Thymus (tissue), 11 donors: ENCODE measurements around the gene H2AZ2. TPM values are rescaled to one million over a fixed set of nuclear protein-coding genes. Genes with fewer than 3 reads are reported as not detected.
"Not testable (repeated sequence)": the region's sequence is repeated elsewhere in the genome, so short reads cannot be mapped to it uniquely, and the experiment has no call there.

Experiments used
- DNase-seq, 9 donors: peaks; one replicate each; pipeline ENCODE4 v3.0.0-alpha.2; 2013; ENCODE audit warnings: low spot score in 9 of 9, low read depth in 6 of 9, missing footprints in 1 of 9
- H3K27ac ChIP-seq, 2 donors: one replicate each; pipeline ENCODE4 v1.5.1; 2013; ENCODE audit warnings: control low read depth in 1 of 2, low read depth in 1 of 2, low read length in 1 of 2, mild to moderate bottlenecking in 1 of 2, moderate library complexity in 1 of 2
- H3K27me3 ChIP-seq, 2 donors: one replicate each; pipeline ENCODE4 v1.5.1; 2013; ENCODE audit warnings: low read length in 1 of 2; ENCODE audit not compliant: control insufficient read depth in 2 of 2, insufficient read depth in 1 of 2
- H3K36me3 ChIP-seq, 2 donors: one replicate each; pipeline ENCODE4 v1.5.1; 2013; ENCODE audit warnings: low read length in 1 of 2, mild to moderate bottlenecking in 1 of 2, moderate library complexity in 1 of 2; ENCODE audit not compliant: control insufficient read depth in 2 of 2, insufficient read depth in 2 of 2
- H3K4me1 ChIP-seq, 2 donors: one replicate each; pipeline ENCODE4 v1.5.1; 2013; ENCODE audit warnings: low read length in 2 of 2; ENCODE audit not compliant: control insufficient read depth in 2 of 2, insufficient read depth in 2 of 2
- H3K4me3 ChIP-seq, 2 donors: one replicate each; pipeline ENCODE4 v1.5.1; 2013; ENCODE audit warnings: low read length in 2 of 2, control low read depth in 1 of 2, mild to moderate bottlenecking in 1 of 2
- H3K9me3 ChIP-seq, 2 donors: one replicate each; pipeline ENCODE4 v1.5.1; 2013; ENCODE audit warnings: low read length in 1 of 2, mild to moderate bottlenecking in 1 of 2; ENCODE audit not compliant: control insufficient read depth in 2 of 2, insufficient read depth in 1 of 2
- WGBS: extraction: QIAGEN DNeasy Blood & Tissue Kit; methylation state at CpG from one replicate; pipeline ENCODE4 v1.1.7; 2013; 5-methylcytosine and 5-hydroxymethylcytosine counted together
- polyA plus RNA-seq: library from polyadenylated mRNA; stranded (reverse); fragments of 200-250 nt; gene quantifications from one replicate; pipeline ENCODE4 v1.2.3, GENCODE V29; 2013
- total RNA-seq: library from RNA; stranded (reverse); fragments of 120-200 nt; gene quantifications from one replicate; pipeline ENCODE4 v1.2.4, GENCODE V29; 2013
- donor health status: healthy.

The H2AZ2 gene
- total and polyA plus RNA-seq, 2 donors: 198 to 243 TPM

- Histone ChIP-seq H3K9me3 (no peaks in the 10 kb centered on the region), H3K27me3 (no peaks in the 10 kb centered on the region), H3K4me1 (peaks cover 25% of the 10 kb centered on the region in 2 donors), H3K36me3 (peaks cover 3 to 23% of the 10 kb centered on the region in 2 donors), H3K4me3 (peak overlapping the region in 1 of 2 donors; percentile 37), H3K27ac (peak overlapping the region; percentile 19 to 52)
- no peak for DNase-seq
- WGBS: 27% methylated on average over 4 of the region's 4 CpGs
These were observed 32.6 kb upstream of the H2AZ2 start for GRCh38 chr7:44880317-44881018.

GRCh38 chr7:44876393-44876792, 28.5 kb upstream of the H2AZ2 start:
- Histone ChIP-seq H3K4me1 (peaks cover 6 to 8% of the 10 kb centered on the region in 2 donors), H3K9me3 (peaks cover 0 to 7% of the 10 kb centered on the region in 2 donors), H3K27ac (no peak overlapping the region), H3K4me3 (no peak overlapping the region), H3K36me3 (peaks cover 3 to 11% of the 10 kb centered on the region in 2 donors), H3K27me3 (no peaks in the 10 kb centered on the region)
- 74% methylated on average over 4 of the region's 4 CpGs for WGBS
- no peak for DNase-seq

- Histone ChIP-seq H3K27ac (no peak overlapping the region), H3K4me3 (no peak overlapping the region), H3K9me3 (peaks cover 0 to 13% of the 10 kb centered on the region in 2 donors), H3K4me1 (peaks cover under 1% of the 10 kb centered on the region in 2 donors), H3K36me3 (peaks cover 0 to 6% of the 10 kb centered on the region in 2 donors), H3K27me3 (no peaks in the 10 kb centered on the region)
- WGBS: 96% methylated on average over 11 of the region's 11 CpGs
- DNase-seq: no peak
These were observed 27.4 kb upstream of the H2AZ2 start for GRCh38 chr7:44875241-44875640.

GRCh38 chr7:44872787-44873186, 24.9 kb upstream of the H2AZ2 start:
- H3K27me3 ChIP-seq: no peaks in the 10 kb centered on the region
- no peak overlapping the region for H3K27ac ChIP-seq
- no peak overlapping the region for H3K4me3 ChIP-seq
- peaks cover 0 to 13% of the 10 kb centered on the region in 2 donors for H3K9me3 ChIP-seq
- peaks cover 0 to 2% of the 10 kb centered on the region in 2 donors for H3K36me3 ChIP-seq
- DNase-seq: no peak
- no peaks in the 10 kb centered on the region for H3K4me1 ChIP-seq
- 100% methylated on average over 1 of the region's 1 CpG for WGBS

GRCh38 chr7:44871918-44872317, 24.0 kb upstream of the H2AZ2 start:
- not testable (repeated sequence) for H3K4me3 ChIP-seq, H3K36me3 ChIP-seq, H3K4me1 ChIP-seq, DNase-seq, H3K27me3 ChIP-seq, H3K27ac ChIP-seq
- 98% methylated on average over 23 of the region's 23 CpGs for WGBS
- H3K9me3 ChIP-seq: peaks cover 0 to 13% of the 10 kb centered on the region in 2 donors

GRCh38 chr7:44870780-44871179, 22.9 kb upstream of the H2AZ2 start:
- not testable (repeated sequence) for H3K27ac ChIP-seq, DNase-seq, H3K4me3 ChIP-seq, H3K27me3 ChIP-seq, H3K4me1 ChIP-seq, H3K36me3 ChIP-seq
- H3K9me3 ChIP-seq: peaks cover 0 to 13% of the 10 kb centered on the region in 2 donors
- 96% methylated on average over 28 of the region's 29 CpGs for WGBS

GRCh38 chr7:44870336-44870735, 22.4 kb upstream of the H2AZ2 start:
- H3K4me1 ChIP-seq, H3K27ac ChIP-seq, DNase-seq, H3K27me3 ChIP-seq, H3K4me3 ChIP-seq, H3K36me3 ChIP-seq: not testable (repeated sequence)
- peaks cover 0 to 13% of the 10 kb centered on the region in 2 donors for H3K9me3 ChIP-seq
- WGBS: over 99% methylated on average over 3 of the region's 3 CpGs

GRCh38 chr7:44867073-44867995, 19.4 kb upstream of the H2AZ2 start:
- no peak overlapping the region for H3K4me3 ChIP-seq
- H3K27me3 ChIP-seq: peaks cover 0 to 2% of the 10 kb centered on the region in 2 donors
- peak in 1 of 9 donors; percentile 49 for DNase-seq
- H3K27ac ChIP-seq: peak overlapping the region in 1 of 2 donors; percentile 7
- no peaks in the 10 kb centered on the region for H3K36me3 ChIP-seq
- peaks cover 0 to 10% of the 10 kb centered on the region in 2 donors for H3K4me1 ChIP-seq
- 82% methylated on average over 4 of the region's 4 CpGs for WGBS
- H3K9me3 ChIP-seq: peaks cover 0 to 13% of the 10 kb centered on the region in 2 donors

- DNase-seq: not testable (repeated sequence)
- WGBS: 91% methylated on average over 4 of the region's 4 CpGs
These were observed 14.1 kb upstream of the H2AZ2 start for GRCh38 chr7:44861949-44862348.

More at GRCh38 chr7:44861949-44862348, 14.1 kb upstream of the H2AZ2 start:
- not testable (repeated sequence) for H3K27ac ChIP-seq, H3K36me3 ChIP-seq, H3K4me1 ChIP-seq, H3K4me3 ChIP-seq, H3K9me3 ChIP-seq, H3K27me3 ChIP-seq
